Rectal smooth muscle tissue (tissue), 1 donor: ENCODE data around the gene GNMT.
A peak's percentile ranks its signal among the peaks of the same experiment; 100 is the strongest.

Source experiments
- H3K27ac ChIP-seq: one replicate; pipeline ENCODE4 v1.7.0; 2013; ENCODE audit warnings: low read depth, low read length, inconsistent platforms
- H3K27me3 ChIP-seq: one replicate; pipeline ENCODE4 v1.7.0; 2013; ENCODE audit warnings: low read length; ENCODE audit not compliant: control insufficient read depth, insufficient read depth
- H3K36me3 ChIP-seq: one replicate; pipeline ENCODE4 v1.7.0; 2013; ENCODE audit warnings: low read length; ENCODE audit not compliant: control insufficient read depth, insufficient read depth
- H3K4me1 ChIP-seq: one replicate; pipeline ENCODE4 v1.7.0; 2013; ENCODE audit warnings: low read length; ENCODE audit not compliant: control insufficient read depth, insufficient read depth
- H3K4me3 ChIP-seq: one replicate; pipeline ENCODE4 v1.7.0; 2013; ENCODE audit warnings: low read length
- H3K9ac ChIP-seq: one replicate; pipeline ENCODE4 v1.7.0; 2013; ENCODE audit warnings: low read length

GNMT gene

DNA sequence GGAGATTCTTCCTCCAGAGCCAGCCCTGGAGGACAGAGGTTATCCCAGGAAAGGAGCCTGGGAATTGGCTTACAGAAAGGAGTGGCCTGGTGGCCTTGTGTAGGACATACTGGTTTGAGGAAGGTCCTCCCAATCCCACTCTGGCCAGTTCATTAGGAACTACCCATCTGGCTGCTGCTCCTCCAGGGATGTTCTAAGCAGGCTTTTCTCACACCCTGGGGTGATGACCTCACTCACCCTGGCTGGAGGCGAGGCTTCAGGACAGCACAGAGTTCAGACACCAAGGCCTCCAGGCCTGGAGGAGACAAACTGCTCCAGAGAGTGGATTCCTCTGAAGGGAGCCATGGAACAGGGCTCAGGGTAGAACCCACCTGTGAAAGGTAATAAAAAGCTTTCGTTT, 8.9 kb downstream of the GNMT start:
- peaks cover 8% of the 10 kb centered on the region for H3K36me3 ChIP-seq
- H3K27me3 ChIP-seq = no peaks in the 10 kb centered on the region
- no peak overlapping the region for H3K27ac ChIP-seq
- no peaks in the 10 kb centered on the region for H3K4me1 ChIP-seq
- no peak overlapping the region for H3K4me3 ChIP-seq
- H3K9ac ChIP-seq = no peak overlapping the region

DNA sequence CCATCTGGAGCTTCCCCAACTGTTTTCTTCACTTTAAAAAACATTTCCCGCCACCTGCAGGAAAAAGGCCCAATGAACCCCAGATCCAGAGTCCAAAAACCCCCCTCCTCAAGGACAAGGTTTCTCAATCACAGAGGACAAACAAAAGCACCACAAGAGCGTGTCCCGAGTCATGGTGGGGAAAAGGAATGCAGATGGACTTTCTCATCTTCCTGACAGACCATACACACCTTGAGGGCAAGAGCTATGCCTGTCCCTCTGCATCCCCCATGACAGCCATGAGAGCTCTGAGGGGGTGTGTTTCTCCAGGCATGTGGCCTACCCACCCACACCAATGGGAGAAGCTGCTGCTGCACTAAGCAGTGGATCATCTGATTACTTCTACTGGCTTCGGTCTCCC, 9.4 kb downstream of the GNMT start:
- Histone ChIP-seq H3K9ac (no peak overlapping the region), H3K27ac (no peak overlapping the region), H3K4me3 (no peak overlapping the region), H3K4me1 (no peaks in the 10 kb centered on the region), H3K36me3 (peaks cover 8% of the 10 kb centered on the region), H3K27me3 (no peaks in the 10 kb centered on the region)

DNA sequence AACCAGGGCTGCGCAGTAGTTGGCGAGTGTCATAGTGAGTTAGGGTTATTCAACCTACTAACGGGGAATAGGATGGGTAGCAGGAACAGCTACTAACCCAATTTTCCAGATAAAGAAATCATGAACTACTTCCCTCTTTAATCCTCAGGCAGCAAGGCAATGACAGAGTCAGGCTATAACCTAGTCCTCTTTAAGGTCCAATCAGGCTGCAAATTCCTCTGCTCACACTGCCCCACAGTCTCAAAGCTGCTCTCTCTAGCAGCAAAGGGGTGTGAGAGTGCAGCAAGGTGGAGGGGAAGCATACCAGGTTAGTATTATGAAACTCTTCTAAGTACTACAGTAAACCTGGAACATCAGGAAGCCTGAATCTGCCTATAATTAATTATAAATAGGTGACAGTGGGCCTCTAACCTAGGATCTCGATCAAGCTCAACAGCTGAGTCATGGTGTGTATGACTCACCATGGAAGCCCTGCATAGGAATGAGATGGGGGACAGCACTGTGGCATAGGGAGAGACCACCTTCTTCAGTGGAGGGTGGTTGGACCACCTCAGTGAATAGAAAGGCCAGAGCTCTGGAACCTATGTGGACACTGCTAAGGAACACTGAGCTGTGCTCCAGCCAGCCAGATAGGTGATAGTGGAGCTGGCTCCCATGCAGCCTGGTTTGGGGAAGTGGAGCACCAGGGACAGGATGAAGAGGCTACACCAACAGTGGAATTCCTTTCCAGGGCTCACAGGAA, 10.5 kb downstream of the GNMT start:
- Histone ChIP-seq H3K27me3 (no peaks in the 10 kb centered on the region), H3K36me3 (peaks cover 6% of the 10 kb centered on the region), H3K4me1 (no peaks in the 10 kb centered on the region), H3K4me3 (no peak overlapping the region), H3K9ac (no peak overlapping the region), H3K27ac (no peak overlapping the region)

DNA sequence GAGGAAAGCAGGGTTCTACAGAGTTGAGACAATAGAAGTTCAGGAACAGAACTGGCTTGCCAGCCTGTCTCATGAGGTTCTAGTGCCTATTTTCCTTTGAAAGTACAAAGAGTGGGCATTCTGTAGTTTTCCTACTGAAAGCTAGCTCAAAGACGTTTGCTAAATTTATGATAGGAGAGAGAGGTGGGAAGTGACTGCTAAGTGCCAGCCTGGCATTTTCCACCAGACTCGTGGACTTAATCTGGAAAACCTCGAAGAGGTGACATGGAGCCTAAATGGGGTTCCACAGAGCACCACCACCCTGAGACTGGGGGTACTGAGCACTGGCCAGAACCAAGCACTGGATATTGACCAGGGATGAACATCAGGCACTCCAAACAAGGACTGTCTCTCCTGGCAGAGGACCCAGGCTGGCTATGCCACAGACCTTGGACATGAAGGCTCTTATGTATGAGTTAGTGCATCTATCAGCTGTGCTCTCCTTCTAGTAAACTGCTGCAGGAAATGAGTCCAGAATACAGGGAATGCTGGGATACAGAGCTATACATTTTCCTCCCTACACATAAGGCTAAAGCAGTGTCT, 11.3 kb downstream of the GNMT start:
- no peak overlapping the region for H3K27ac ChIP-seq
- H3K36me3 ChIP-seq = no peaks in the 10 kb centered on the region
- H3K9ac ChIP-seq = no peak overlapping the region
- no peak overlapping the region for H3K4me3 ChIP-seq
- H3K4me1 ChIP-seq = no peaks in the 10 kb centered on the region
- no peaks in the 10 kb centered on the region for H3K27me3 ChIP-seq

GRCh38 chr6:42973926-42974325, 13.4 kb downstream of the GNMT start:
- H3K27ac ChIP-seq = no peak overlapping the region

GRCh38 chr6:42974919-42975505, 14.5 kb downstream of the GNMT start:
- Histone ChIP-seq H3K36me3 (no peaks in the 10 kb centered on the region), H3K27ac (no peak overlapping the region), H3K9ac (no peak overlapping the region), H3K4me1 (peaks cover 6% of the 10 kb centered on the region), H3K27me3 (no peaks in the 10 kb centered on the region), H3K4me3 (no peak overlapping the region)

More at GRCh38 chr6:42973926-42974325, 13.4 kb downstream of the GNMT start:
- Histone ChIP-seq H3K4me1 (peaks cover 3% of the 10 kb centered on the region), H3K36me3 (no peaks in the 10 kb centered on the region), H3K9ac (no peak overlapping the region), H3K27me3 (no peaks in the 10 kb centered on the region), H3K4me3 (no peak overlapping the region)

- H3K27ac ChIP-seq = peak overlapping the region; percentile 67
- peak overlapping the region; percentile 7 for H3K9ac ChIP-seq
- no peaks in the 10 kb centered on the region for H3K27me3 ChIP-seq
- H3K36me3 ChIP-seq = no peaks in the 10 kb centered on the region
- peaks cover 6% of the 10 kb centered on the region for H3K4me1 ChIP-seq
- H3K4me3 ChIP-seq = peak overlapping the region; percentile 62
Measured at GRCh38 chr6:42978487-42978838, 17.9 kb downstream of the GNMT start.

GRCh38 chr6:42978839-42979522, 18.4 kb downstream of the GNMT start, which contains the start of gene PEX6:
Gene PEX6 (minus strand): TSS chr6:42979181. CDS start chr6:42979150, 31 bp downstream.
- Histone ChIP-seq H3K27me3 (no peaks in the 10 kb centered on the region), H3K36me3 (no peaks in the 10 kb centered on the region), H3K27ac (peak within 1 kb of the TSS; percentile 67), H3K4me3 (peak within 1 kb of the TSS; percentile 62), H3K9ac (peak within 1 kb of the TSS; percentile 7), H3K4me1 (peaks cover 6% of the 10 kb centered on the region)

- Histone ChIP-seq H3K27me3 (no peaks in the 10 kb centered on the region), H3K4me1 (peaks cover 6% of the 10 kb centered on the region), H3K4me3 (peak overlapping the region; percentile 62), H3K36me3 (no peaks in the 10 kb centered on the region), H3K27ac (peak overlapping the region; percentile 67), H3K9ac (peak overlapping the region; percentile 7)
Measured at GRCh38 chr6:42979523-42980177, 19.1 kb downstream of the GNMT start.

- Histone ChIP-seq H3K4me3 (no peak overlapping the region), H3K4me1 (peaks cover 8% of the 10 kb centered on the region), H3K9ac (no peak overlapping the region), H3K27ac (no peak overlapping the region), H3K27me3 (no peaks in the 10 kb centered on the region), H3K36me3 (no peaks in the 10 kb centered on the region)
Measured at GRCh38 chr6:42981836-42982235, 21.3 kb downstream of the GNMT start.

- peak within 1 kb of the TSS; percentile 67 for H3K9ac ChIP-seq
- peak within 1 kb of the TSS; percentile 79 for H3K27ac ChIP-seq
- no peaks in the 10 kb centered on the region for H3K36me3 ChIP-seq
- peak within 1 kb of the TSS; percentile 64 for H3K4me3 ChIP-seq
- H3K27me3 ChIP-seq = no peaks in the 10 kb centered on the region
- H3K4me1 ChIP-seq = peaks cover 5% of the 10 kb centered on the region
Measured at GRCh38 chr6:42984001-42984923, 23.7 kb downstream of the GNMT start, which contains the start of gene PPP2R5D. Gene PPP2R5D (plus strand): TSS chr6:42984570. CDS start chr6:42984678, 108 bp downstream.
